Prostate gland (tissue), 2 donors: Measurements from ENCODE around the gene DNAJB8.

Experiments
- POLR2AphosphoS5 ChIP-seq: sonication (generic); formaldehyde crosslinking; IDR thresholded peaks from one replicate; pipeline ENCODE4 v1.6.1; 2017; ENCODE audit warnings: antibody characterized with exemption
- TF ChIP-seq, protein P1 (sequence below), 4 experiments: fragments of 200-600 bp in 2 of 4; fragments of 450-650 bp in 2 of 4; sonication (generic) in 2 of 4; IDR thresholded peaks; 1 replicate in 3 of 4; 2 replicates in 1 of 4; pipeline ENCODE4 v1.5.1; 2016 to 2019; ENCODE audit warnings: antibody characterized with exemption in 4 of 4, mild to moderate bottlenecking in 2 of 4, moderate library complexity in 2 of 4

DNA sequence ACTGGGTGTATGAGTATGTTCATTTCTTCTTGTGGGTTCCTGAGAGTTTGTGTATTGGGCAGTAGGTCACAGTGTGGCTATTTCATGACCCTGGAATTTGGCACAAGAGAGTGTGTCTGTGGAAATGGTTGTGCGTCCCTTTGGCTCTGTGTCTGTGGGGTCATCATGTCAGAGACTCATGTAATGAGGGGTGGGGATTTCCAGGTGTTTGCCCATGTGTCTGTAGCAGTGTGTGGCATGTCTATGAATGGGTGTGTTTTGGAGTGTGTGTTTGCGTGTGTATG, 27.6 kb upstream of the DNAJB8 start:
- TF ChIP-seq, protein P1, sequence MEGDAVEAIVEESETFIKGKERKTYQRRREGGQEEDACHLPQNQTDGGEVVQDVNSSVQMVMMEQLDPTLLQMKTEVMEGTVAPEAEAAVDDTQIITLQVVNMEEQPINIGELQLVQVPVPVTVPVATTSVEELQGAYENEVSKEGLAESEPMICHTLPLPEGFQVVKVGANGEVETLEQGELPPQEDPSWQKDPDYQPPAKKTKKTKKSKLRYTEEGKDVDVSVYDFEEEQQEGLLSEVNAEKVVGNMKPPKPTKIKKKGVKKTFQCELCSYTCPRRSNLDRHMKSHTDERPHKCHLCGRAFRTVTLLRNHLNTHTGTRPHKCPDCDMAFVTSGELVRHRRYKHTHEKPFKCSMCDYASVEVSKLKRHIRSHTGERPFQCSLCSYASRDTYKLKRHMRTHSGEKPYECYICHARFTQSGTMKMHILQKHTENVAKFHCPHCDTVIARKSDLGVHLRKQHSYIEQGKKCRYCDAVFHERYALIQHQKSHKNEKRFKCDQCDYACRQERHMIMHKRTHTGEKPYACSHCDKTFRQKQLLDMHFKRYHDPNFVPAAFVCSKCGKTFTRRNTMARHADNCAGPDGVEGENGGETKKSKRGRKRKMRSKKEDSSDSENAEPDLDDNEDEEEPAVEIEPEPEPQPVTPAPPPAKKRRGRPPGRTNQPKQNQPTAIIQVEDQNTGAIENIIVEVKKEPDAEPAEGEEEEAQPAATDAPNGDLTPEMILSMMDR (IDR thresholded peaks at IDR 0.05), result no peak
- no peak for TF ChIP-seq POLR2AphosphoS5
